ENCODE measurements around the gene PCDHB16. TPM values are rescaled to one million over a fixed set of nuclear protein-coding genes. Genes with fewer than 3 reads are reported as not detected.
A peak's percentile ranks its signal among the peaks of the same experiment; 100 is the strongest.
"Not testable (repeated sequence)": the region's sequence is repeated elsewhere in the genome, so short reads cannot be mapped to it uniquely, and the experiment has no call there.

The PCDHB16 gene
- total RNA-seq = 10 to 100 TPM in 1 of 2 donors, 1 to 10 TPM in 1; 9.7 to 14.8 TPM
- 1.2 TPM for polyA plus RNA-seq (2013, experiment 1 of 2)
- polyA plus RNA-seq (2013, experiment 2 of 2) = 2.6 TPM
- long read RNA-seq, experiment 1 = 0 reads
- long read RNA-seq, experiment 2, full-length matches to known transcripts = 22 of 22 reads
- long read RNA-seq, experiment 2, partial matches to known transcripts = 0 of 22 reads
- long read RNA-seq, experiment 2, other reads (novel, unspliced or antisense) = 0 of 22 reads
- long read RNA-seq, experiment 3, full-length matches to known transcripts = 55 of 55 reads
- long read RNA-seq, experiment 3, partial matches to known transcripts = 0 of 55 reads
- long read RNA-seq, experiment 3, other reads (novel, unspliced or antisense) = 0 of 55 reads
- long read RNA-seq, experiment 4 = 0 reads

DNA sequence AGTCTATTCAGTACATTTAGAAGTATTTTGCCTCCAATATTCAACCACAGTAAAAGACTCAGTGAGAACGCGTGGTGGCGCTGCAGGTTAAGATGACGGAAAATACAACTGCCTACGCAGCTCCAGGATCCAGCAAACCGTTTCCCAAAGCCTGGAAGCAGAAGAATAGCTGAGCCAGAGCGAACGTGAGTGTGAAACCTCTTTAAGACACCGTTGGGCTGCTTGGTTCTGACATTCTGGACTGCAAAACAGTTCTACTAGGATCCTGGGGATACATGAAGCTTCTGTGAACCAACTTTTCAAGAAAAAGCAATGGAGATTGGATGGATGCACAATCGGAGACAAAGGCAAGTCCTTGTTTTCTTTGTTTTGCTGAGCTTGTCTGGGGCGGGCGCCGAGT, at the start of gene PCDHB16:
PCDHB16 (plus strand) TSS at position 140 of the 400 bp plus-strand sequence; CDS start at position 313, 173 bp downstream.
- 44 to 63% methylated on average over 13 of the region's 13 CpGs for WGBS, 2 experiments (ENCODE audit: insufficient coverage in 1 of 2, insufficient read length in 1 of 2)
- Histone ChIP-seq H3K27ac (ENCODE audit: low read depth, low read length) (no peak within 1 kb of the TSS), H3K4me3 (ENCODE audit: low read length) (peak within 1 kb of the TSS; percentile 66), H3K27me3 (ENCODE audit: control insufficient read depth, insufficient read depth, low read length, poor library complexity, severe bottlenecking) (no peaks in the 10 kb centered on the region), H3K9ac (ENCODE audit: extremely low read depth, low read length, poor library complexity, severe bottlenecking) (peak within 1 kb of the TSS; percentile 7), H3K9me3 (ENCODE audit: control insufficient read depth, low read length) (peaks cover 9% of the 10 kb centered on the region), H3K4me1 (ENCODE audit: control insufficient read depth, insufficient read depth, low read length) (no peaks in the 10 kb centered on the region), H3K36me3 (ENCODE audit: control insufficient read depth, insufficient read depth, low read length) (no peaks in the 10 kb centered on the region)
- Mint-ChIP-seq H3K27ac (peak within 1 kb of the TSS; percentile 96), H3K4me3 (peak within 1 kb of the TSS; percentile 77), H3K9me3 (peaks cover 27% of the 10 kb centered on the region), H3K27me3 (ENCODE audit: insufficient read depth) (peaks cover 7% of the 10 kb centered on the region), H3K36me3 (ENCODE audit: low read depth) (peaks cover 25% of the 10 kb centered on the region), H3K4me1 (peaks cover 2% of the 10 kb centered on the region)
- TF ChIP-seq, protein P1, sequence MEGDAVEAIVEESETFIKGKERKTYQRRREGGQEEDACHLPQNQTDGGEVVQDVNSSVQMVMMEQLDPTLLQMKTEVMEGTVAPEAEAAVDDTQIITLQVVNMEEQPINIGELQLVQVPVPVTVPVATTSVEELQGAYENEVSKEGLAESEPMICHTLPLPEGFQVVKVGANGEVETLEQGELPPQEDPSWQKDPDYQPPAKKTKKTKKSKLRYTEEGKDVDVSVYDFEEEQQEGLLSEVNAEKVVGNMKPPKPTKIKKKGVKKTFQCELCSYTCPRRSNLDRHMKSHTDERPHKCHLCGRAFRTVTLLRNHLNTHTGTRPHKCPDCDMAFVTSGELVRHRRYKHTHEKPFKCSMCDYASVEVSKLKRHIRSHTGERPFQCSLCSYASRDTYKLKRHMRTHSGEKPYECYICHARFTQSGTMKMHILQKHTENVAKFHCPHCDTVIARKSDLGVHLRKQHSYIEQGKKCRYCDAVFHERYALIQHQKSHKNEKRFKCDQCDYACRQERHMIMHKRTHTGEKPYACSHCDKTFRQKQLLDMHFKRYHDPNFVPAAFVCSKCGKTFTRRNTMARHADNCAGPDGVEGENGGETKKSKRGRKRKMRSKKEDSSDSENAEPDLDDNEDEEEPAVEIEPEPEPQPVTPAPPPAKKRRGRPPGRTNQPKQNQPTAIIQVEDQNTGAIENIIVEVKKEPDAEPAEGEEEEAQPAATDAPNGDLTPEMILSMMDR (conservative IDR thresholded peaks at IDR 0.05) = peak; percentile 85
- DNase-seq = peak; percentile 90

DNA sequence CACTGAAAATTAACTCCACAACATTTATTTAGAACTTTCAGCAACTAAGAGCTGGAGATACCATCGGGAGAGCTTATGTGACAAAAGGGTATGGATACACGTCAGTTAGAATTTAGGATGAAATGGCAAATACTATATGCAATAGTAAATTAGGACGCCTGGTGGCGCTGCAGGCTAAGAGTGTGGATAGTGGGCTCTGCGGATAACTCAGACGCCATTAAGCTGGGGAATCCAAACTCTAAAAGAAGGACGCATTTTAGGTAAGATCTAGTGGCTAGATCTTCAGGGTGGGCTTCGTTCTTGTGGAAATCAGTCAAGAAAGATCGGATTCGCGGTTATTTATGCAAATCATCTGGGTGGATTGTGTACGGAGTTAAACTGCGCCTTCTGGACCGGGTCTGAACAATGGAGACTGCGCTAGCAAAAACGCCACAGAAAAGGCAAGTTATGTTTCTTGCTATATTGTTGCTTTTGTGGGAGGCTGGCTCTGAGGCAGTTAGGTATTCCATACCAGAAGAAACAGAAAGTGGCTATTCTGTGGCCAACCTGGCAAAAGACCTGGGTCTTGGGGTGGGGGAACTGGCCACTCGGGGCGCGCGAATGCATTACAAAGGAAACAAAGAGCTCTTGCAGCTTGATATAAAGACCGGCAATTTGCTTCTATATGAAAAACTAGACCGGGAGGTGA, 47.0 kb upstream of the PCDHB16 start, which contains the start of gene PCDHB5:
PCDHB5 (plus strand) TSS at position 177 of the 688 bp plus-strand sequence; CDS start at position 406, 229 bp downstream.
- Histone ChIP-seq H3K9me3 (ENCODE audit: control insufficient read depth, low read length) (peaks cover 39% of the 10 kb centered on the region), H3K27me3 (ENCODE audit: control insufficient read depth, insufficient read depth, low read length, poor library complexity, severe bottlenecking) (no peaks in the 10 kb centered on the region), H3K4me3 (ENCODE audit: low read length) (peak within 1 kb of the TSS; percentile 12), H3K9ac (ENCODE audit: extremely low read depth, low read length, poor library complexity, severe bottlenecking) (no peak within 1 kb of the TSS), H3K4me1 (ENCODE audit: control insufficient read depth, insufficient read depth, low read length) (no peaks in the 10 kb centered on the region), H3K36me3 (ENCODE audit: control insufficient read depth, insufficient read depth, low read length) (no peaks in the 10 kb centered on the region), H3K27ac (ENCODE audit: low read depth, low read length) (no peak within 1 kb of the TSS)
- H3K4me1 Mint-ChIP-seq = no peaks in the 10 kb centered on the region
- H3K36me3 Mint-ChIP-seq (ENCODE audit: low read depth) = peaks cover 40% of the 10 kb centered on the region
- H3K4me3 Mint-ChIP-seq = peak within 1 kb of the TSS; percentile 92
- no peaks in the 10 kb centered on the region for H3K27me3 Mint-ChIP-seq (ENCODE audit: insufficient read depth)
- 85 to 86% methylated on average over 18 to 22 of the region's 22 CpGs for WGBS, 2 experiments (ENCODE audit: insufficient coverage in 1 of 2, insufficient read length in 1 of 2)
- peak within 1 kb of the TSS; percentile 99 for H3K27ac Mint-ChIP-seq
- TF ChIP-seq, protein P1 (conservative IDR thresholded peaks at IDR 0.05) = peak; percentile 91
- H3K9me3 Mint-ChIP-seq = peaks cover 64% of the 10 kb centered on the region
- peak; percentile 91 for DNase-seq

DNA sequence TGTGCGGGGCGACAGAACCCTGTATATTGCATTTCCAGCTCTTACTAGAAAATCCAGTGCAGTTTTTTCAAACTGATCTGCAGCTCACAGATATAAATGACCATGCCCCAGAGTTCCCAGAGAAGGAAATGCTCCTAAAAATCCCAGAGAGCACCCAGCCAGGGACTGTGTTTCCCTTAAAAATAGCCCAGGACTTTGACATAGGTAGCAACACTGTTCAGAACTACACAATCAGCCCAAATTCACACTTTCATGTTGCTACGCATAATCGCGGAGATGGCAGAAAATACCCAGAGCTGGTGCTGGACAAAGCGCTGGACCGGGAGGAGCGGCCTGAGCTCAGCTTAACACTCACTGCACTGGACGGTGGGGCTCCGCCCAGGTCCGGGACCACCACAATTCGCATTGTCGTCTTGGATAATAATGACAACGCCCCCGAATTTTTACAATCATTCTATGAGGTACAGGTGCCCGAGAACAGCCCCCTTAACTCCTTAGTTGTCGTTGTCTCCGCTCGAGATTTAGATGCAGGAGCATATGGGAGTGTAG, 46.4 kb upstream of the PCDHB16 start:
- Mint-ChIP-seq H3K36me3 (ENCODE audit: low read depth) (peaks cover 40% of the 10 kb centered on the region), H3K4me1 (no peaks in the 10 kb centered on the region), H3K27me3 (ENCODE audit: insufficient read depth) (no peaks in the 10 kb centered on the region), H3K9me3 (peaks cover 61% of the 10 kb centered on the region), H3K27ac (peak overlapping the region; percentile 99), H3K4me3 (peak overlapping the region; percentile 92)
- TF ChIP-seq, protein P1 (conservative IDR thresholded peaks at IDR 0.05) = no peak
- no peaks in the 10 kb centered on the region for H3K4me1 ChIP-seq (ENCODE audit: control insufficient read depth, insufficient read depth, low read length)
- WGBS, 2 experiments (ENCODE audit: insufficient coverage in 1 of 2, insufficient read length in 1 of 2) = 94% methylated on average over 17 to 19 of the region's 19 CpGs
- H3K9me3 ChIP-seq (ENCODE audit: control insufficient read depth, low read length) = peaks cover 39% of the 10 kb centered on the region
- DNase-seq = peak; percentile 48
- no peak overlapping the region for H3K27ac ChIP-seq (ENCODE audit: low read depth, low read length)
- H3K9ac ChIP-seq (ENCODE audit: extremely low read depth, low read length, poor library complexity, severe bottlenecking) = no peak overlapping the region
- no peaks in the 10 kb centered on the region for H3K36me3 ChIP-seq (ENCODE audit: control insufficient read depth, insufficient read depth, low read length)
- H3K4me3 ChIP-seq (ENCODE audit: low read length) = no peak overlapping the region
- no peaks in the 10 kb centered on the region for H3K27me3 ChIP-seq (ENCODE audit: control insufficient read depth, insufficient read depth, low read length, poor library complexity, severe bottlenecking)

DNA sequence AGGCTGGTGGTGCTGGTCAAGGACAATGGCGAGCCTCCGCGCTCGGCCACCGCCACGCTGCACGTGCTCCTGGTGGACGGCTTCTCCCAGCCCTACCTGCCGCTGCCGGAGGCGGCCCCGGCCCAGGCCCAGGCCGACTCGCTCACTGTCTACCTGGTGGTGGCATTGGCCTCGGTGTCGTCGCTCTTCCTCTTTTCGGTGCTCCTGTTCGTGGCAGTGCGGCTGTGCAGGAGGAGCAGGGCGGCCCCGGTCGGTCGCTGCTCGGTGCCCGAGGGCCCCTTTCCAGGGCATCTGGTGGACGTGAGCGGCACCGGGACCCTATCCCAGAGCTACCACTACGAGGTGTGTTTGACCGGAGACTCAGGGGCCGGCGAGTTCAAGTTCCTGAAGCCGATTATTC, 44.8 kb upstream of the PCDHB16 start:
- Mint-ChIP-seq H3K9me3 (peaks cover 58% of the 10 kb centered on the region), H3K36me3 (ENCODE audit: low read depth) (peaks cover 40% of the 10 kb centered on the region), H3K4me3 (peak overlapping the region; percentile 27)
- H3K4me1 Mint-ChIP-seq; H3K27me3 Mint-ChIP-seq (ENCODE audit: insufficient read depth); H3K4me1 ChIP-seq (ENCODE audit: control insufficient read depth, insufficient read depth, low read length); H3K27ac ChIP-seq (ENCODE audit: low read depth, low read length); H3K36me3 ChIP-seq (ENCODE audit: control insufficient read depth, insufficient read depth, low read length); DNase-seq; H3K27ac Mint-ChIP-seq; H3K9ac ChIP-seq (ENCODE audit: extremely low read depth, low read length, poor library complexity, severe bottlenecking); H3K4me3 ChIP-seq (ENCODE audit: low read length); H3K27me3 ChIP-seq (ENCODE audit: control insufficient read depth, insufficient read depth, low read length, poor library complexity, severe bottlenecking): not testable (repeated sequence)
- H3K9me3 ChIP-seq (ENCODE audit: control insufficient read depth, low read length) = peaks cover 31% of the 10 kb centered on the region
- WGBS, 2 experiments (ENCODE audit: insufficient coverage in 1 of 2, insufficient read length in 1 of 2) = 93 to 97% methylated on average over 12 to 29 of the region's 34 CpGs
